Peyer's patch (tissue), 4 donors: ENCODE results near the gene ATP8B4. TPM values are rescaled to one million over a fixed set of nuclear protein-coding genes. Genes with fewer than 3 reads are reported as not detected.
"Not testable (repeated sequence)": the region's sequence is repeated elsewhere in the genome, so short reads cannot be mapped to it uniquely, and the experiment has no call there.

ENCODE experiments used
- DNase-seq, 3 donors: peaks; one replicate each; pipeline ENCODE4 v3.0.0-alpha.2; 2017 to 2019
- H3K27ac ChIP-seq, 4 donors: fragments of 200-600 bp; sonication (generic); one replicate each; pipeline ENCODE4 v1.5.1; 2016 to 2019
- H3K27me3 ChIP-seq, 2 donors: fragments of 200-600 bp; sonication (generic); one replicate each; pipeline ENCODE4 v1.5.1; 2019
- H3K36me3 ChIP-seq, 3 donors: fragments of 200-600 bp; sonication (generic); one replicate each; pipeline ENCODE4 v1.5.1; 2016 to 2019
- H3K4me1 ChIP-seq, 4 donors: fragments of 200-600 bp; sonication (generic); one replicate each; pipeline ENCODE4 v1.5.1; 2016 to 2019
- H3K4me3 ChIP-seq, 4 donors: fragments of 200-600 bp; sonication (generic); 1 replicate in 3 of 4; 2 replicates in 1 of 4; pipeline ENCODE4 v1.5.1; 2016 to 2019; ENCODE audit warnings: mild to moderate bottlenecking in 1 of 4
- H3K9me3 ChIP-seq, 4 donors: fragments of 200-600 bp; sonication (generic); one replicate each; pipeline ENCODE4 v1.5.1; 2016 to 2019; ENCODE audit warnings: mild to moderate bottlenecking in 1 of 4
- CTCF ChIP-seq, 6 experiments: fragments of 450-650 bp in 4 of 6; fragments of 200-600 bp in 2 of 6; sonication (generic) in 1 of 6; IDR thresholded peaks; one replicate each; pipeline ENCODE4 v1.5.1; 2017 to 2019; ENCODE audit warnings: antibody characterized with exemption in 6 of 6, mild to moderate bottlenecking in 3 of 6, moderate library complexity in 1 of 6
- POLR2A ChIP-seq, 2 donors: fragments of 450-650 bp; IDR thresholded peaks; one replicate each; pipeline ENCODE4 v1.5.1; 2017; ENCODE audit warnings: antibody characterized with exemption in 2 of 2, mild to moderate bottlenecking in 2 of 2, moderate library complexity in 2 of 2
- total RNA-seq, 4 donors: library from RNA; depleted of rRNA; stranded (reverse); fragments of >200 nt; gene quantifications; one replicate each; pipeline ENCODE4 v1.1.0, GENCODE V29; 2016

Gene ATP8B4
- total RNA-seq, 4 donors from 2014 or later: 1.4 to 13.2 (median 8.7) TPM

- no peak for TF ChIP-seq CTCF (IDR thresholded peaks at IDR 0.05)
- TF ChIP-seq POLR2A (IDR thresholded peaks at IDR 0.05): no peak
- DNase-seq: no peak
- Histone ChIP-seq H3K4me3 (no peak overlapping the region), H3K27ac (no peak overlapping the region), H3K27me3 (no peaks in the 10 kb centered on the region), H3K36me3 (no peaks in the 10 kb centered on the region), H3K9me3 (no peaks in the 10 kb centered on the region), H3K4me1 (no peaks in the 10 kb centered on the region)
Observed at GRCh38 chr15:50163719-50164410, 44.8 kb upstream of the ATP8B4 start.

- Histone ChIP-seq H3K27ac (no peak overlapping the region), H3K9me3 (no peaks in the 10 kb centered on the region)
- TF ChIP-seq CTCF (IDR thresholded peaks at IDR 0.05): no peak
- TF ChIP-seq POLR2A (IDR thresholded peaks at IDR 0.05): no peak
Observed at GRCh38 chr15:50162969-50163718, 44.1 kb upstream of the ATP8B4 start.

GRCh38 chr15:50158236-50158635 lies 39.2 kb upstream of the ATP8B4 start:
- H3K36me3 ChIP-seq, H3K9me3 ChIP-seq, H3K27me3 ChIP-seq, H3K27ac ChIP-seq, H3K4me1 ChIP-seq, H3K4me3 ChIP-seq, DNase-seq: not testable (repeated sequence)

More at GRCh38 chr15:50162969-50163718, 44.1 kb upstream of the ATP8B4 start:
- Histone ChIP-seq H3K4me1 (no peaks in the 10 kb centered on the region), H3K4me3 (no peak overlapping the region), H3K36me3 (no peaks in the 10 kb centered on the region), H3K27me3 (no peaks in the 10 kb centered on the region)
- DNase-seq: no peak

- no peak overlapping the region for H3K4me3 ChIP-seq
- TF ChIP-seq CTCF (IDR thresholded peaks at IDR 0.05) (no peak), POLR2A (IDR thresholded peaks at IDR 0.05) (no peak)
Observed at GRCh38 chr15:50151476-50151875, 32.4 kb upstream of the ATP8B4 start.

GRCh38 chr15:50150851-50151250 lies 31.8 kb upstream of the ATP8B4 start:
- no peak overlapping the region for H3K4me3 ChIP-seq
- H3K36me3 ChIP-seq: no peaks in the 10 kb centered on the region
- H3K27me3 ChIP-seq: no peaks in the 10 kb centered on the region
- H3K27ac ChIP-seq: no peak overlapping the region
- H3K9me3 ChIP-seq: no peaks in the 10 kb centered on the region
- no peak for DNase-seq
- no peak for TF ChIP-seq POLR2A (IDR thresholded peaks at IDR 0.05)
- TF ChIP-seq CTCF (IDR thresholded peaks at IDR 0.05): no peak
- no peaks in the 10 kb centered on the region for H3K4me1 ChIP-seq

More at GRCh38 chr15:50151476-50151875, 32.4 kb upstream of the ATP8B4 start:
- Histone ChIP-seq H3K27ac (no peak overlapping the region), H3K9me3 (no peaks in the 10 kb centered on the region), H3K36me3 (no peaks in the 10 kb centered on the region), H3K27me3 (no peaks in the 10 kb centered on the region), H3K4me1 (no peaks in the 10 kb centered on the region)
- no peak for DNase-seq

GRCh38 chr15:50150349-50150748 lies 31.3 kb upstream of the ATP8B4 start:
- H3K36me3 ChIP-seq: no peaks in the 10 kb centered on the region
- H3K27me3 ChIP-seq: no peaks in the 10 kb centered on the region
- no peak for TF ChIP-seq CTCF (IDR thresholded peaks at IDR 0.05)
- no peaks in the 10 kb centered on the region for H3K4me1 ChIP-seq
- H3K4me3 ChIP-seq: no peak overlapping the region
- H3K9me3 ChIP-seq: no peaks in the 10 kb centered on the region
- no peak overlapping the region for H3K27ac ChIP-seq
- DNase-seq: no peak
